Left renal cortex interstitium (tissue), 4 donors: Measurements from ENCODE around the gene COPS4. TPM values are rescaled to one million over a fixed set of nuclear protein-coding genes. Genes with fewer than 3 reads are reported as not detected.
"Not testable (repeated sequence)": the region's sequence is repeated elsewhere in the genome, so short reads cannot be mapped to it uniquely, and the experiment has no call there.

Experiments used
- DNase-seq, 4 donors: peaks; one replicate each; pipeline ENCODE4 v3.0.0-alpha.2; 2013; ENCODE audit warnings: low read depth in 4 of 4, low spot score in 2 of 4, missing footprints in 1 of 4
- polyA plus RNA-seq, 4 donors: library from polyadenylated mRNA; unstranded; fragments of 120-200 nt; gene quantifications; one replicate each; pipeline ENCODE4 v1.2.1, GENCODE V29; 2013; ENCODE audit not compliant: insufficient read length in 4 of 4

COPS4 gene
- polyA plus RNA-seq, 4 donors = 70.1 to 99.0 (median 81.9) TPM

DNA sequence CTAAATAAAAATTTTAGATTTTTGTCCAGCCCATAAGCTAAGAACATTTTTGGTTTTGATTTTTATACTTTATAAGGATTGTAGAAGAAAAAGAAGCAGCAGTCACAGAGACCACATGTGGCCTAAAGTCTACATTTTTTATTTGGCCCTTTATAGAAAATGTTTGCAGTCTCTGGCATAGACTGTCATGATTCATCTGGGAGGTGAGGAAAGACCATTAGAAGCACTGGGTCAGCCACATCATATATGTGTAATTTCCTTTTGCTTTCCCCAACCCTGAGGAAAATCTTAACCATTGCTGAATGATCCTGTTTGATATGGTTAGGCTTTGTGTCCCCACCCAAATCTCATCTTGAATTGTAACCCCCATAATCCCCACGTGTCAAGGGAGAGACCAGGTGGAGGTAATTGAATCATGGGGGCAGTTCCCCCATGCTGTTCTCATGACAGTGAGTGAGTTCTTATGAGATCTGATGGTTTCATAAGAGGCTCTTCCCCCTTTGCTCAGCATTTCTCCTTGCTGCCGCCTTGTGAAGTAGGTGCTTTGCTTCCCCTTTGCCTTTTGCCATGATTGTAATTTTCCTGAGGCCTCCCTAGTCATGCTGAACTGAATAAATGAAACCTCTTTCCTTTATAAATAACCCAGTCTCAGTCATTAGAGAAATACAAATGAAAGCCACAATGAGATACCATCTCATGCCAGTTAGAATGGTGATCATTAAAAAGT is 12.1 kb upstream of the COPS4 start:
- no peak for DNase-seq

DNA sequence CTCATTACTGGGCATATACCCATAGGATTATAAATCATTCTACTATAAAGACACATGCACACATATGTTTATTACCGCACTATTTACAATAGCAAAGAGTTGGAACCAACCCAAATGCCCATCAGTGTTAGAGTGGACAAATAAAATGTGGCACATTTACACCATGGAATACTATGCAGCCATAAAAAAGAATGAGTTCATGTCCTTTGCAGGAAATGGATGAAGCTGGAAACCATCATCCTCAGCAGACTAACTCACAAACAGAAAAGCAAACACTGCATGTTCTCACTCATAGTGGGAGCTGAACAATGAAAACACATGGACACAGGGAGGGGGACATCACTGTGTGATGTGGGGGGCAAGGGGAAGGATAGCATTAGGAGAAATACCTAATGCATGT is 11.4 kb upstream of the COPS4 start:
- DNase-seq = not testable (repeated sequence)

DNA sequence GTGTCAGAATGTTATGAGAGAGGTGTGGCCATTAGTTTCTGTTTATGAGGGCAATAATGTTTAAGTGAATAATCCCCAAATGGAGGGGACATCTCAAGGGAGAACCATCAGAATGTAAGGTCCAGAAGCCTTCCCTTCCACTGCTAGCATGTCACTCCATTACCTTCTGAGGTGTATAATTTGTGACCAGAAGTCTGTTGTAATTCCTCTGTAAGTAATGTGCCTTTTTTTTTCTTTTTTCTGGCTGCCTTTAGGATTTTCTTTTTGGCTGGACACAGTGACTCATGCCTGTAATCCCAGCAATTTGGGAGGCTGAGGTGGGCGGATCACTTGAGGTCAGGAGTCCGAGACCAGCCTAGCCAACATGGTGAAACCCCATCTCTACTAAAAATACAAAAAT is 10.8 kb upstream of the COPS4 start:
- no peak for DNase-seq

DNA sequence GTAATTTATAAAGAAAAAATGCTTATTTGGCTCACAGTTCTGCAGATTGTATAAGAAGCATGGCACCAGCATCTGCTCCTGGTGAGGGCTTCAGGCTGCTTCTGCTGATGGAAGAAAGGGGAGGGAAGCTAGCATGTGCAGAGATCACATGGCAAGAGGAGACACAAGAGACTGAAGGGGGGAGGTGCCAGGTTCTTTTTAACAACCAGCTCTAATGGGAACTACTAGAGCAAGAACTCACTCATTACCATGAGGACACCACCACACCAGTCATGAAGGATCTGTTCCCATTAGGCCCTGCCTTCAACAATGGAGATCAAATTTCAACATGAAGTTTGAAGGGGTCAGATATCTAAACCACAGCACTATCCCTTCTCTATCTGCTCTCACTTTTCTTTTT is 9.4 kb upstream of the COPS4 start:
- DNase-seq = no peak

DNA sequence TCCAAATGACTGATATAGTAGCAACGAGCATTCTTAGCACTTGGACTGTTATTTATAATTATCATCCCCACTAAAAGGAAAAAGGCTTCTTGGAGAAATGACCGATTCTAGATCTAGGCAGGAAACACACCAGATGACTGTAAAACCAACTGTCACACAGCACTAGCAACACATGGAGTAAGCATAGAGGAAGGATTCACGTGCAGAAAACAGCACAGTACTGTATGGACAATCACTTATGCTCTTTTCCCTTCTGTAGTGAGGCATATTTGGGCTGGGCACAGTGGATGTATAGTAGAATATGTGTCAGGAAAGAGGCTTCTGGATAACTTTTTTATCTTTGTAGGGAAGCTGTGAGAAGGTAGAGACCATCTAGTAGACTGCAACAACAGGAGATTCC is 6.0 kb upstream of the COPS4 start:
- DNase-seq = no peak

DNA sequence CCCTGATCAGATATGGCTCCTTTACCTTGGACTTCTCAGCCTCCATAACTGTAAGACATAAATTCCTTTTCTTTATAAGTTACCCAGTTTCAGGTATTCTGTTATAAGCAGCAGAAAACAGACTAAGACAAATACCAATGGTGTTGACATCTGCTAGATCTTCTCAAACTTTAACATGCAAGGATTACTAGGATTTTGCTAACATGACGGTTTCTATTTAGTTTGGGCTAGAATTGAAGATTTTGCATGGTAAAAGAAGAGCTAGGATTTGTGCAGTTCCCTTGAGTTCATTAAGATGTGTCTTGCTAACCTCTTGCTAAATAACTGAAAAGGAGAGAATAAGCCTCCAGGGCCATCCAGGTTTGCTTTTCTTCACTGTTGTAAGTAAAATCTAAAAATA is 5.3 kb upstream of the COPS4 start:
- DNase-seq = no peak

DNA sequence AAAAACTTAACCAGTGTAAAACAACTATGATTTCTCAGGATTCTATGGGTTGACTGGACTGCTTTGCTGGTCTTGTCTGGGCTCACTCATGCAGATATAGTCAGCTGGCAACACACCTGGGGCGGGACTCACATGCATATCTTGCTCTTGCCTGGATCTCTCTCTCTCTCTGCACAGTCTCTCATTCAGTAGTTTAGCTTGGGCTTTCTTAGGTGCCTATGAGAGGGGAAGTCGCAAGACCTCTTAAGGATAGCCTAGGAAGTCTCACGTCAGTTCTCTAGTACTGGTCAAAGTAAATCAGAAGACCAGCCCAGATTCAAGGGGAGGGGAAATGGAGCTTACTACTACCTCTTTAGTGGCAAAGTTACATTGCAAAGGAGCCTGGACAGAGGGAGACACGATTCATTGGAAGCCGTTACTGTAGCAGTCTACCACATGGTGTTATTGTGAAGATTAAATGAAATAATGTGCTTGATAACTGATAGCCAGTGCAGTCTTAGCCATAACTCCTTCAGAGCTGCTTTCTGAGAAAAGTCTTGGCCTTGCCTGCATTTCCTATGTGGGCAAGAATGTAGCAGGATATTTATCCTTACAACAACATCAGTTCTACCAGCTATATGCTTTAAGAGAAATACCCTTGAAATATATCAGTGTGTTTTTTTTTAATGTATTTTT is 2.1 kb downstream of the COPS4 start:
- DNase-seq = no peak

DNA sequence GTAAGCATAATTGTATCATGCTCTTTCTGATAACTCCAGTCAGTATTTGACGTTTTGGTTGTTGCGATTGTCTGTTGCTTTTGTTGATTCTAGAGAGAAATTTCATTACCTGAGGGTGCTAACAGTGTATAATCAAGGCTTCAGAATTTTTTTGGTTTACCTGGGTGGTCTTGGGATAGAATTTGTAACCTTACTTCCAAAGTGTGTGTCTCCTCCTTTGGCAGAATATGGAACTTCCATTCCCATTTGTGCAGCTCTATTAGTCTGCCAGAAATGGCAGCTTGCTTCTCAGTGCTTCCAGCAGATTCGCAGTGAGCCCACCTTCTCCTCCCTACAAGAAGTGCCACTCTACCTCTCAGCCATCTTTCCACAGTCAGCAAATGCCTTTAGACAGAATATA is 5.3 kb downstream of the COPS4 start:
- DNase-seq = no peak

DNA sequence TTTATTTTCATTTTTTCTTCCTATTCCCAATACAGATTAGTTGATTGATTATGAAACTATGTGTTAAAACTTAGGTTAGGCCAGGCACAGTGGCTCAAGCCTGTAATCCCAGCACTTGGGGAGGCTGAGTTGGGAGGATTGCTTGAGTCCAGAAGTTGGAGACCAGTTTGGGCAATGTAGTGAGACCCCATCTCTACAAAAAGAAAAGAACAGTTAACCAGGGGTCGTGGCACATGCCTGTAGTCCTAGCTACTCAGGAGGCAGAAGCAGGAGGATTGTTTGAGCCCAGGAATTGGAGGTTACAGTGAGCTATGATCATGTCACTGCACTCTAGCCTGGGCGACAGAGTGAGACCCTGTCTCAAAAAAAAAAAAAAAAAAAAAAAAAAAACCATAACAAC is 8.2 kb downstream of the COPS4 start:
- not testable (repeated sequence) for DNase-seq

DNA sequence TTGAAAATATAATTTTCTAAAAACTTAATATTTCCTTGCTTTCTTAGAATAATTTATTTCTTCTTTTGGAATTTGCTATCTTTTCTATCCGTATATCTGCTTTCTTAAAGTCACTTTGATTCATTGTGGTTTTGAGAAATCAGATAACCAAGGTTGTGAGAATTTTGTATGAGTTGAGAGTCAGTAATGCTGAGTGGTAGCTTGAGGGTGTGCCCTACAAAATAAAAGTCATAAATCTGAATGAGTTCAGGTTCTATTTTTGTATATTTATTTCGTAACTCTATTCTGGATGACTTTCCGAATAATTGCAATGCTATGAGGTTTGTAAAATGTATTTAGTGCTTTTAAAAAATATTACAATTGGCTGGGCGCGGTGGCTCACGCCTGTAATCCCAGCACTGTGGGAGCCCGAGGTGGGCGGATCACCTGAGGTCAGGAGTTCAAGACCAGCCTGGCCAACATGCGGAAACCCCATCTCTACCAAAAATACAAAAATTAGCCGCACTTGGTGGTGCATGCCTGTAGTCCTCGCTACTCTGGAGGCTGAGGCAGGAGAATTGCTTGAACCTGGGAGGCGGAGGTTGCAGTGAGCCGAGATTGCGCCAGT is 8.9 kb downstream of the COPS4 start:
- no peak for DNase-seq

DNA sequence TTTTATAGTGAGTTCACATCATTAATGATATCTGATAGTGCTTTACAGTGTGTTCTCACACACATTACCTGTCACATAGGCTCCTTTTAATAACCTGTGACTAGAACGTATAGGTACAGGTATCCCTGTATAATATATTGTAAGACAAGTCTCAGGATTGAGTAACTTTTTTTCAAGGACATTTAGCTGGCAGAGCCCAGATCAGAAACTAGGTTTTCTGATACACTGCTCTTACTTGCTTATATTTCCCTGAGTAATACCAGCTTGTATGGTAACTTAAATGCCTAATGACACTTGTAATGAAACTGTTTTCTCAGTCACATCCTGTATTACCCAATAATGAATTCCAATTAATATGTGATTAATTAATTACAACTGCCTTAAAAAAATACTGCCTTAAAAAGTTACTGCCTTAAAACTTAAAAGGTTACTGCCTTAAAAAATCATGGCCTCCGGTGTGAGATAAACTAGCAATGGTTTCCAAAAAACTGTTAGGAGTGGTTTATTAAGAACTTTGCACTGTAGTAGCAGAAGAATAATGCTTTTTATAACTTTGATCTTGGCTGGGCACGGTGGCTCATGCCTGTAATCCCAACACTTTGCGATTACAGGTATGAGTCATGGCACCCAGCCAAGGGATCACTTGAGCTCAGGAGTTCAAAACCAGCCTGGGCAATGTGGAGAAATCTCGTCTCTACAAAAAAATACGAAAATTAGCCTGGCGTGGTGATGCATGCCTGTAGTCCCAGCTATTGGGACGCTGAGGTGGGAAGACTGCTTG is 11.9 kb downstream of the COPS4 start:
- no peak for DNase-seq

DNA sequence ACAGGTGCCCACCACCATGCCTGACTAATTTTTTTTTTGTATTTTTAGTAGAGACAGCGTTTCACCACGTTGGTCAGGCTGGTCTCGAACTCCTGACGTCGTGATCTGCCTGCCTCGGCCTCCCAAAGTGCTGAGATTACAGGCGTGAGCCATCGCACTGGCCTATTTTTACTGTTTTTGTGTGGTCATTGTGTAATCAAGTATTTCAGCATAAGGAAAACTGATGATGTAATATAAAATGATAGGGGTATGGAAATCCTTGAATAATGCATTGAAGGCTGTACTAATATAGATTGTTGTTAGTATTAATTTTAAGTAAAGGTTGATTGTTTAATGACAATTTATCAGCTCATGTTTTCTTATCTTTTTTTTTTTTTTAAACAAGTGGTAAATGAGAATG is 13.8 kb downstream of the COPS4 start:
- not testable (repeated sequence) for DNase-seq

DNA sequence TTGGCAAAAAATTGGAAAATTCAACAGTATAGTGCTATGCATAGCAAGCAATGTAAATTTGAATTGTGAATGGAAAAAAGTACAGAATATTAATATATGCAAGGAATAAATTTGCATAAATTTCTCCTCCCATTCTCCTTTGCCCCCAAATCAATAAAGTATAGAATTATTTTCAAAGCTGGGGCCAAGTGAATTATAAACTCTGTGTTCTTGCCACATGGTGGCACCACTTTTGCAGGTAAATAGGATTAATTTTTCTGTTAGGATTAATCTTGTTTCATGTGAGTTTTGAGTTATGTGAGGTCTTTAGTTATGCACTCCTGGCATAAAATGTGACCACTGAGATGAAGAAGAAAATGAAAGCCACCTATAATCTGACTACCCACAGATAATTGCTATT is 19.9 kb downstream of the COPS4 start:
- no peak for DNase-seq

DNA sequence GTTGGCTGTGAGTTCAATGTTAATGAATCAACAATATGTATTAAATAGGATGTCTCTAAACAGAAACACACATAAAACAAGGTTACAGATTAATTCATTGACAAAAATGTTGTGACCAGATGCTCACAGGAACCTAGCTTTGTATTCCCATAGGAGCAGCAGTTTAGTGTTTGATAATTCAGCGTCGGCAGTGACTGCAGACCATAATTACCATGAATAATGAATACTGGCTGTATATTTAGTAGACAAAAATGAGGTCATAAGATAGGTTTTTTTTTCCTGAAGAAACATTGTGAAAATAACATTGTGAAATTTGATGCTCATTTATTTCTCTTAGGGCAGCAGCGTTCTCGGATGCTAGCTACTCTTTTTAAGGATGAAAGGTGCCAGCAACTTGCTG is 27.8 kb downstream of the COPS4 start:
- DNase-seq = no peak

DNA sequence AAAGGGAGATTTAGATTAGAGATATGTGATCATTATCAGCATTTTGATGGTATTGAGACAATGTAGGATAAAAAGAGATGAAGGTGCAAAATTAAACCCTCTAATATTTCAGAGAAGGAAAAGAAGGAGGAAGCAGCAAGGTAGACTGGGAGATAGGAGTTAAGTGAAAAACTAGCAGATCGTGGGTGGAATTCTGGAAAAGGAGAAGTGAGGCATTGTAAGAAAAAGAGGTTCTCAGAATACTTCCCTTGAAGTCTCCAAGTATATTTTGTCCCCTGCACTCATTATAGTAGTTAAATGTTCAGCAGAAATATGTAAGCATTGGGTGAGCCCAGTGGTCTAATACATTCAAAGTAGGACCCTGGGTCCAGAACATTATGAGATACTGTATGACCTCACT is 30.3 kb downstream of the COPS4 start:
- DNase-seq = no peak

DNA sequence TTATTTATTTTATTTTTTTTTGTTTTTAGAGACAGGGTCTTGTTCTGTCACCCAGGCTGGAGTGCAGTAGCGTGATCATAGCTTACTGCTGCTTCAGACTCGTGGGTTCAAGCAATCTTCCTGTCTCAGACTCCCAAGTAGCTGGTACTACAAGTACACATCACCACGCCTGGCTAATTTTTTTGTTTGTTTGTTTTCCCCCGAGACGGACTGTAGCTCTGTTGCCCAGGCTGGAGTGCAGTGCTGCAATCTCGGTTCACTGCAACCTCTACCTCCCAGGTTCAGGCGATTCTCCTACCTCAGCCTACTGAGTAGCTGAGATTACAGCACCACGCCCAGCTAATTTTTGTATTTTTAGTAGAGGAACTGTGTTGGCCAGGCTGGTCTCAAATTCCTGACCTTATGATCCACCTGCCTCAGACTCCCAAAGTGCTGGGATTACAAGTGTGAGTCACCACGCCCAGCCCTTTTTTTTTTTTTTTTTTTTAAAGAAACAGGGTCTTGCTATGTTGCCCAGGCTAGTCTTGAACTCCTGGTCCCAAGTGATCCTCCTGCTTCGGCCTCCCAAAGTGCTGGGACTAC is 32.2 kb downstream of the COPS4 start:
- no peak for DNase-seq

DNA sequence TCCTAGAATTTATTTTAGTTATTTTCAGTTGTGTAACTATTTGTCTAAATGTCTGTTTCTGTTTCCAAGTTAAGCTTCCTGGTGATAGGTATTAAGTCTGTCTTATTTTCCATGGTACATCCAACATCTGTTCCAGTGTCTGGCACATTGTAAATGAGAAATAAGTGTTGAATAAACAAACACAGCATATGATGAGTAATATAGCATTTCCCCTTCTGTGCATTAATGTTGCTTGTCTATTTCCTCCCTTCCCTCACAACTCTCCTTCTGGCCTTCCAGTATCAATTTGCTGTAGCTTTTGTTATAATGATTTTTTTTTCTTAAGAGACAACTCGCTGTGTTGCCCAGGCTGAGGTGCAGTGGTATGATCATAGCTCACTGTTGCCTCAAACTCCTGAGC is 36.1 kb downstream of the COPS4 start:
- no peak for DNase-seq

DNA sequence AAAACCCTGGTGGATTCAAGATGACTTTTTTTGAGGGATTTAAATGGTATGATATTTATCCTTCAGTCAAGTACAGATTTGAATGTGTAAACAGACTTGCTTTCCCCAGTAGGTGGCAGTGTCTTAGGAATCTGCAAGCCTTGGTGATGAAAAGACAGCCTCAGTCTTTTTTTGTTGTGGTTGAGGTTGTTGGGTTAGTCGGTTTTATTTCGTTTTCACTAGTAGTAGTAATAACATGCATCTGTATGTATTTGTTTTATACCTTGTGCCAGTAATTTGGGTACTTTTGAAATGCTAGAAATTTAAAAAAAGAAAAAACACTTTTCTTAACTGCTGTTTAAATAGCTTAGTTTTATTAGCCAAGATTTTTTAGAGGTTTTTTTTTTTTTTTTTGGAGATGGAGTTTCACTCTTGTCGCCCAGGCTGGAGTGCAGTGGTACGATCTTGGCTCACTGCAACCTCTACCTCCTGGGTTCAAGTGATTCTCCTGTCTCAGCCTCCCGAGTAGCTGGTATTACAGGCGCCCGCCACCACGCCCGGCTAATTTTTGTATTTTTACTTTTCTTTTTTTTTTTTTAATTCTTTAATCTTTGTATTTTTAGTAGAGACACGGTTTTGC is 39.2 kb downstream of the COPS4 start:
- peak; percentile 10 to 31 (median 13) for DNase-seq

DNA sequence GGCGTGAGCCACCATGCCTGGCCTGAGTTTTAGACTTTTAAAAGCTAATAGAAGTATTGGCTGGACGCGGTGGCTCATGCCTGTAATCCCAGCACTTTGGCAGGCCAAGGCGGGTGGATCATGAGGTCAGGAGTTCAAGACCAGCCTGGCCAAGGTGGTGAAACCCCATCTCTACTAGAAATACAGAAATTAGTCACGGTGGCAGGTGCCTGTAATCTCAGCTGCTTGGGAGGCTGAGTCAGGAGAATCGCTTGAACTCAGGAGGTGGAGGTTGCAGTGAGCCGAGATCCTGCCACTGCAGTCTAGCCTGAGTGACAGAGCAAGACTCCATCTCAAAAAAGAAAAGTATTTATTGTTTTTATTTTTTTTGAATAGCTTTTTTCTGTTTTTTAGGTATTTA is 39.8 kb downstream of the COPS4 start:
- not testable (repeated sequence) for DNase-seq

DNA sequence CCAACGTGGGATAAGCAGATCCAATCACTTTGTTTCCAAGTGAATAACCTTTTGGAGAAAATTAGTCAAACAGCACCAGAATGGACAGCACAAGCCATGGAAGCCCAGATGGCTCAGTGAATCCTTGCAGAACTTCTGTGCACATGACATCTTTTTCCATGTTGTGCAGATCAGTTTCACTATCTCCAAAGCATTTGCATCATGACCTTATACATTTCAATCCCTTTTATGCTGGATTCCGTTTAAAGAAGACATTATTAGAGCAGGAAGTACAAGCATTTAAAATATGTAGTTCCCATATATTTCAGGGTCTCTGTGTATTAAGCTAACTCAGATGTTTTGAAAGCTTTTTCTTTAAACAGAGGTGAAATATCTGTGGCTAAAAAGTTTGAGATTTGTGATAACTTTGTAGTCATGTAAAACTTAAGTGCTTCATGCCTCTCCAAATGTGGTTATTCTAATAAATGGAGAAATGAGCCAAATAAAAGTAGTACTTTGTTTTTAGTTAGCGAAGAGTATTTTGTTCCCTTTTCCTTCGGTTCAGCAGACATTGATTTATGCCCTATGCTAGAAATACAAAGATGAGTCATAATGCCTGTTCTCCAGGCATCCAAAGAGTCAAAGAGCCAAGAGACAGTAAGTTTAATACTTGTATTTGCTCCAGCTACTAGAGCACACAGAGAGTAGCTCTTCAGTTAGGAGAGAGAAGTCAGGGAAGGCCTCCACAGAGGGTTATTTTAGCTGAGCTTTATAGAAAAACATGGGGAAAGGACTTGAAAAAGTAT is 40.5 kb downstream of the COPS4 start:
- DNase-seq = no peak
